ENCODE data around the gene MNS1.

GRCh38 chr15:56464893-56465520 lies at the start of gene MNS1:
- TF ChIP-seq POLR2A (IDR thresholded peaks at IDR 0.05) (no peak), POLR2AphosphoS5 (IDR thresholded peaks at IDR 0.05) (peak in 2 of 4 donors; percentile 36 to 69), EP300 (IDR thresholded peaks at IDR 0.05) (no peak)
- TF ChIP-seq, protein P1, sequence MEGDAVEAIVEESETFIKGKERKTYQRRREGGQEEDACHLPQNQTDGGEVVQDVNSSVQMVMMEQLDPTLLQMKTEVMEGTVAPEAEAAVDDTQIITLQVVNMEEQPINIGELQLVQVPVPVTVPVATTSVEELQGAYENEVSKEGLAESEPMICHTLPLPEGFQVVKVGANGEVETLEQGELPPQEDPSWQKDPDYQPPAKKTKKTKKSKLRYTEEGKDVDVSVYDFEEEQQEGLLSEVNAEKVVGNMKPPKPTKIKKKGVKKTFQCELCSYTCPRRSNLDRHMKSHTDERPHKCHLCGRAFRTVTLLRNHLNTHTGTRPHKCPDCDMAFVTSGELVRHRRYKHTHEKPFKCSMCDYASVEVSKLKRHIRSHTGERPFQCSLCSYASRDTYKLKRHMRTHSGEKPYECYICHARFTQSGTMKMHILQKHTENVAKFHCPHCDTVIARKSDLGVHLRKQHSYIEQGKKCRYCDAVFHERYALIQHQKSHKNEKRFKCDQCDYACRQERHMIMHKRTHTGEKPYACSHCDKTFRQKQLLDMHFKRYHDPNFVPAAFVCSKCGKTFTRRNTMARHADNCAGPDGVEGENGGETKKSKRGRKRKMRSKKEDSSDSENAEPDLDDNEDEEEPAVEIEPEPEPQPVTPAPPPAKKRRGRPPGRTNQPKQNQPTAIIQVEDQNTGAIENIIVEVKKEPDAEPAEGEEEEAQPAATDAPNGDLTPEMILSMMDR (IDR thresholded peaks at IDR 0.05): no peak

All from sigmoid colon (tissue), 4 donors.